Amniotic epithelial cell (primary cell): ENCODE data around the gene C10orf95.
A peak's percentile ranks its signal among the peaks of the same experiment; 100 is the strongest.
"Not testable (repeated sequence)": the region's sequence is repeated elsewhere in the genome, so short reads cannot be mapped to it uniquely, and the experiment has no call there.

Experiments used
- DNase-seq: peaks from one replicate; pipeline ENCODE4 v3.0.0-alpha.2; 2010; ENCODE audit warnings: low read depth

C10orf95 gene, protein sequence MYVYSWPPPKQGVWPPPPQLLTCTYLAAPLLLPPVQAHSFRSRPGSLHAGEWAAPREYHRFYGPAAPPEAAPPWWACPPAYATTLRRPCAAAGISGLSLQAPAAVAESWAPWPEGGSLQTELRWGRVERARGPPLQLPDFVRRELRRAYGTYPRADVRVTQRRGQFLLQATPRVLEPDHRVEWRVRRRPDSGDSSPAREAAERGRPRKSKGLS

DNA sequence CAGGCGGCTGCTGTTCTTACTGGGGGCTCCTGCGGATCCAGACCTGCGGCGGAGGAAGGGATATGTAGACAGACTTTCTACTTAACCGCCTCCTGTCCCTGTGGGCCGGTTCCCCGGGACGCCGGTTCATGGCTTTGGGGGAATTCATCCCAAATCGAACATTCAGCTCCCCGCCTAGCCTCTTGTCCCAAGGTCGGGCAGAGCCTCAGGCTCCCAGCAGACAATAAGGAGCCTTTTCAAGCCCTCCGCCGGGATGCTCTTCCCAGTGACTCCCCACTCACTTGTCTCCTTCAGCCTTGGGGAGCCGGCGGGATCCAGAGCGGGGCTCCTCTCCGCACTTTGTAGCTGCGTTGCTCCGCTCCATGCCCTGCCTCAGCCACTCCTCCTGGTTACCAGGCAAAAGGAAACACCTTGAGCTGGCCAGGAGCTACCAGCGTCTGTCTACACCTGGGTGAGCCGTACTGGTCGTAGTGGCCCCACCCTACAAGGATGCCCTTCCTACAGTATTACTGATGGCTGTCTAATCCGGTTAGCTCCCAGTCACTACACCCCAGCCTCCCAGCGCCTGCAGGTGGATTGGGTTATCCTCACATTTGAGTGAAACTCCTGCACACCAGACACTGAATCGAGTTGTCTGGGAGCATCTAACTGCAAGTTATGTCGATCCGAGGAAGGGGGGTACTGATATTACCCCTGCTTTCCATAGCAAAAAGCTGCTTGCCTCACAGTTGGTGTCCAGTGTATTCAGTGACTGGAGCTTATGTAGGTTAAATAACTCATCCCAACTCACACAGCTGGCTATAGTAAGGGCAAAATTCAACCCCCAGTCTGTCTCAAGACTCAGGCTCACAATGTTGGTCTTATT, at the start of gene C10orf95:
C10orf95 (minus strand) TSS at position 439 of the 865 bp plus-strand sequence. CDS start 450 bp downstream, outside the sequence.
- no peak for DNase-seq

DNA sequence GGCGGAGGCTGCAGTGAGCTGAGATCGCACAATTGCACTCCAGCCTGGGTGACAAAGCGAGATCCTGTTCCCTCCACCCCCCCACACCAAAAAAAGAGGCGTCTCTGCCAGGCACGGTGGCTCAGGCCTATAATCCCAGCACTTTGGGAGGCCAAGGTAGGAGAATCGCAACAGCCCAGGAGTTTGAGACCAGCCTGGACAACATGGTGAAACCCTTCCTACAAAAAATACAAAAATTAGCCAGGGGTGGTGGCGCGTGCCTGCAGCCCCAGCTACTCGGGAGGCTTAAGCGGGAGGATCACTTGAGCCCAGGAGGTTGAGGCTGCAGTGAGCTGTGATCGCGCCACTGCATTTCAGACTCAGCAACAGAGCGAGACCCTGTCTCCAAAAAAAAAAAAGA, 49.3 kb upstream of the C10orf95 start:
- DNase-seq, result not testable (repeated sequence)

DNA sequence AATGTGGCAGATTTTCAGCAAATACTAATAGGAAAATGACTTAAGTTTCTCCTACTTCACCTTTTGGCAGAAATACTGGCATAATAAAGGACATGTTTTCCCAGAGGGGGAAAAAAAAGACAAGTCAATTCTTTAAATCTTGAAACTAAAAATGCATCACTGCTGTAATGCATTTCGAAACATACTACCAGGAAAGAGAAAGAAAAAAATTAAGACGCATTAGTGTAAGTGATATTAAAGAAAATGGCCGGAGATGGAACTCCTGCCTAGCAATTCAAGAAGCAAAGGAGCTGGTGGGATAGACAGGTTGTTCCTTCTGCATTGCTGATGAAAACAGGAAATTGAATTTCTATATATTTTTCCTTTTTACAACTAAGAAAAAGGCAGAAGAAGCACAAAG, 48.0 kb upstream of the C10orf95 start:
- DNase-seq, result no peak

DNA sequence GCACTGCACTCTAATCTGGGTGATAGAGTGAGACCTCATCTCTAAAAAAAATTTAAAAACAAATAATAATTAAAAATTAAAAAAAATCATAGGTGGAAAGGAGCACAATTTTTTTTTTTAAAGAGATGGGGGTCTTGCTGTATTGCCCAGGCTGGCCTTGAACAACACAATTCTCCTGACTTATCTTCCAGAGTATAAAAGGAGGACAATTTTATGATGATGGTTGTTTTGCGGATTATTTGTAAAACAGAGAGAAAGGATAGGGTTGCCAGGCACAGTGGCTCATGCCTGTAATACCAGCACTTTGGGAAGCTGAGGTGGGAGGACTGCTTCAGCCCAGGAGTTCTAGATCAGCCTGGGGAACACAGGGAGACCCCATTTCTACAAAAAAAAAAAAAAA, 46.2 kb upstream of the C10orf95 start:
- DNase-seq, result no peak

DNA sequence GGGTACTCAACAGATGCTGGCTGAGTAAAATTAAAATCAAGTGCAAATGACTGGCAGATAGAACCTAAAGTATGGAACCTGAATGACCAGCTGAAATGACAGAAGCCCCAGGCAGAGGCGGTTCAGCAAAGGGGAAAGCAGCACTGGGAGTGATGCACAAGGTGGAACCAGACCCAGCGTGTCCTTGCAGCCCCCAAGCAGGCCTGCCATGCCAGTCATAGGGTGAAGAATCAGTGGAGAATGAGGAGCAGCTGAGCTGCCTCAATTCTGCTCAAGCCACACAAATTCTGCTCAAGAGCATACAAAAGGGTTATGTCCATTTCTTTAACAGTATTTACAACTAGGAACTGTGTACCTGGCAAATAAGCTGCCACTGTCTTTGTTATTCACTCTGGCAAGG, 42.4 kb upstream of the C10orf95 start:
- no peak for DNase-seq

DNA sequence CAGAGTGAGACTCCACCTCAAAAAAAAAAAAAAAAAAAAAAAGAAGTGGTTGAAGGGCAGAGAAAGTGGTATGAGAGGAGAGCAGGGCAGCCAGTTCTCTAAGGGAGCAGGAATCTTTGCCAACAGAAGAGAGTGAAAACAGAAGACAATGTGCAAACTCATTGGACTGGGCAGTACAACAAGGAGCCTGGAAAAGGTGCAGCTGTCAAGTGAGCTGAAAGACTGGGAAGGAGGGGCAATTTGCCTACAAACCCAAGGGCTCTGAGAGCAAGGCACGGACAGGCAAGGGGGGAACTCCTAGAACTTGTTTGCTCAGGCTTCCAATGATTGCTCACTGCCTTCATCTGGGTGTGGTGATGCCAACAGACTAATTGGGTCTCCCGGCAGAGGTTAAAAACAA, 41.6 kb upstream of the C10orf95 start:
- no peak for DNase-seq

DNA sequence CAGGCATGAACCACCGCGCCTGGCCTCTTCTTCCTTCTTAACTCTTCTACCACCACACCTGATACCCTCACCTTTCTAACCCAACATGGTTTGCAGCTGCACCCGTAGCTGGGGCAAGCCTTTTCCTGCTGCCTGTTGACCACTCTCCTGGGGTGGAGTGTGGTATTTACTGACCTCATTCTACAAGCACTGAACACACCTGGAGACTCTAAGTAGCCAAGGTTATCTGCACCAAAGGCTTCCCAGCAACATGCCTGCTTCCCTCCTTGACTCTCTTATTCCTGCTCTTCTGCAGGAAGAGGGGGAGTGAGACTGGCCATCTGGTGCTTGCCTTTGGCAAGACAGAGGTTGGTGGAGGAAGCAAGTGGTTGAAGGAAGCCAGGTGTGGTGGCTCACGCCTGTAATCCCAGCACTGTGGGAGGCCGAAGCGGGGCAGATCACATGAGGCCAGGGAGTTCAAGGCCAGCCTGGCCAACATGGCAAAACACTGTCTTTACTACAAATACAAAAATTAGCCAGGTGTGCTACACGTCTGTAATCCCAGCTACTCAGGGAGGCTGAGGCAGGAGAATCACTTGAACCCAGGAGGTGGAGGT, 41.1 kb upstream of the C10orf95 start:
- DNase-seq, result no peak

DNA sequence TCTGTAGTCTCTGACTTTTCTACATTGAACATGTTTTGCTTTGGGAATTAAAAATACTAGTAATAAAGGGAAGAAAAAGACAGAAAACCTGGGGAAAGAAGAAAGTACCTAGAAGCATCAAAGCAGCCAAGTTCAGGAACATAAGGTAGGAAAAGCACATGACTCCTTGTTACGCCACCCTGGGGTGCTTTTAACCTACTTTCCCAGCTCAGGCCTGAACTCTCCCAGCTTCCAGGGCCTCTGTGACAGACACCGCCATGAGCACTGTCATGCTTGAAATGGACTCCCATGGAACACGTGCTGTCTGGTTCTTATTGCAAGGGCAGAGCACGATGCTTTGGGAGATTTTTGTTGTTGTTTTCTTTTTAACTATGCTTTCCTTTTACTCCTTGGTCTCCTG, 39.8 kb upstream of the C10orf95 start:
- DNase-seq, result no peak

DNA sequence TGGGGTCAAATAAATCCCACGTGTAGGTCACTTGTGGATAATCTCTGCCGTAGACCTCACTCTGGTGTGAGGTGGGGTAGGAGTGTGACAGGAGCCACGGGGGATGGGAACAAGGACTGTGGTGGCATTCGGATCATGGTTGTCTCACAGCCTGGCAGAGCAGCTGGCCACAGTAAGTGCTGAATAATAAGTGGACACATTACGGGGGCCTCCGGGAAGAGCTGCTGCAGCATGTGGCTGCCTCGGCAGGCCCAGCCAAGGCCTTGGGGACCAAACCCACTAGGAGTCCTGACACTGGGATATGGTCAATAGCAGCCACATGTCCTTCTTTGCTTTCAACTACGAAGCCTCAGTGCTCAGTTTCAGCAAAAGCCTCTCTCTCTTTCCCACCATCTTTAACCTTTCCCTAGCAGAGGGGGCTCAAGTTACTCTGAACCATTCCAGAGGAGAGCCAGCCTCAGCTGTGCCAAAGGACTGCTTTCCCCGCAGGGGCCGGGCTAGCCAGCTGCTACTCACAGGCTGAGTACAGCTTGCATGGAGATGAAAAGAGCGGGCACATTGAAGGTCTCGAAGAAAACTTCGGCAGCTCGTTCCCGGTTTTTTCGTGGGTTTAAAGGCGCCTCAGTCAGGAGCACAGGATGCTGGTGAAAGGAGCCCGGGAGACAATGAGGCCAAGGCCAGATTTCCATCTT, 33.9 kb upstream of the C10orf95 start:
- DNase-seq, result no peak

DNA sequence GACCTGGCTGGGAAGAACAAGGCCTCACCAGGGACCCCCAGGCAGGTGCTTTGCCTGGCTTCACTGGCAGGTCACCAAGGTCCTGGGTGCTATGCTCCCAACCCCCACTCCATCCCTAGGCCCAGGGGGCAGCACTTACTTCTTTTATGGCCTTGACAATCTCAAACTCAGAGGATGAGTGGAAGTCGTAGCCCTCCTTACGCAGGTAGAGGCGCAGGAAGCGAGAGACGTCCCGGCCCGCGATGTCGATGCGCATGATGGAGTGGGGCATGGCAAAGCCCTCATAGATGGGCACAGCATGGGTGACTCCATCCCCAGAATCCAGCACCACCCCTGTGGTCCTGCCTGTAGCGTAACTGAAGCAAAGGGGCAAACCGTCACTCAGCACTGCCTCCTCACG, 32.7 kb upstream of the C10orf95 start:
- DNase-seq, result no peak

DNA sequence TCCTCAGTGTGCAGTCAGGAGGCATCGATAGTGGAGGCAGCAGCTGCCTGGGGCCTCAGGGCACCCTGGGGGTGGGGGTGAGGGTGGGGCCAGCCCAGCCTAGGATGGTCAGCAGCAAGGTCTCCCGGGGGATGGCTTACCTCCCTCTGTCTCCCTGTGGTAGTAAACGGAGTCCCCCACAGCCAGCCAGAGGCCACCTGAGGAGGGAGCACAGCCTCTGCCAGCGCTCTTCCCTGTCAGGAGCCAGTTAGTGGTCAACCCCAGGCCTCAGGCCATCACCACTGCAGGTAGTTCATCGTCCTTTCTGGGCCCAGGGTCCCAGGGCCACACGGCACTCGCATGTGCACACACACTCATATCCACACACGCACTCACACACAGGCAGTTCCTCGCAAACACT, 29.1 kb upstream of the C10orf95 start:
- no peak for DNase-seq

DNA sequence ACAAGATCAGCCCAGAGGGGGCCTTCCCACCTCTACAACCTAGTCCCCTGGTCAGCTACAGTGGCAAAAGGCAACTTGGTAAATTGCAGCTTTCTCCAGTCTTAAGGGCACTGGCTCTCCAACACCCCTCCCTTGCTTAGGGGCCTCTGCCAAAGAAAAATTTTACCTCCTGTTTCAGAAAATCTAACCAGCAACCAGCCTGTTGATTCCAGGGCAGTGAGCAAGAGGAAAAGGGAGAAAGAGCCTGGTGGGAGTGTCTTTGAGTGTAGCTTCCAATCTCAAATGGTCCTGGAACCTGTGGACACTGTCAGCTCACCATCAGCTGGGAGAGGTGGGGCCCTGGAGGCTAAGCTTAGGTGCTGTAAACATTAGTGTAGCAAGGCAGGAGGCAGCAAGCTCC, 28.3 kb upstream of the C10orf95 start:
- no peak for DNase-seq

DNA sequence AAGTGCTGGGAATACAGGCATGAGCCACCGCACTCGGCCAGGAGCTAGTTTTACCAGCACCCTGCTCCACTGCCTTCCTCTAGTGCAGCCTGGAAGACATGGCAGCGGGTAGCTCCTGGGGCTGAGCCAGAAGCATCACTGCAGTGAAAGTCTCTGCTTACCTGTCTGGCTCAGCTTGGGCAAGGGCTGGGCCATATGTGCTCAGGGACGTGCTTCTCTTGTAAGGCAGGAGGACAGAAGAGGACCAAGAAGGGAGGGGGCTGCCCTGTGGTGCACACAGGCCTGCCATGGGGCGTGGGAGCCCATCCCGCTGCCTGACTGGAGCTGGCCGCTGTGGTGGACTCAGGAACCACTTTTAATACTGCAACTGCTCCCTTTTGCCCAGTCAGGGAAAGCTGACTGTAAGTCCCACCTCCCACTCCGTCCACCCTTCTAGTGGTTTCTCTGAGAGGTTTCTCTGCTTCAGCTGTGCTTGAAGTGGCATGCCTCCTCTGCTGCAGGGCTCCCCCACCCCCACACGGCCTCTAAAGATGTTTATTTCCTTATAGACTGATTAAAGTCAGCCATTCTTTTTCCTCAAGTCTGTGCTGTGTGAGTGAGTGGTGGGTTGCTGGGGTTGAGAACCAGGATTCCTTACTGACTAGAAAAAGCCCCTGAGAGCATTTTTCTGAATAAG, 25.3 kb upstream of the C10orf95 start:
- no peak for DNase-seq

DNA sequence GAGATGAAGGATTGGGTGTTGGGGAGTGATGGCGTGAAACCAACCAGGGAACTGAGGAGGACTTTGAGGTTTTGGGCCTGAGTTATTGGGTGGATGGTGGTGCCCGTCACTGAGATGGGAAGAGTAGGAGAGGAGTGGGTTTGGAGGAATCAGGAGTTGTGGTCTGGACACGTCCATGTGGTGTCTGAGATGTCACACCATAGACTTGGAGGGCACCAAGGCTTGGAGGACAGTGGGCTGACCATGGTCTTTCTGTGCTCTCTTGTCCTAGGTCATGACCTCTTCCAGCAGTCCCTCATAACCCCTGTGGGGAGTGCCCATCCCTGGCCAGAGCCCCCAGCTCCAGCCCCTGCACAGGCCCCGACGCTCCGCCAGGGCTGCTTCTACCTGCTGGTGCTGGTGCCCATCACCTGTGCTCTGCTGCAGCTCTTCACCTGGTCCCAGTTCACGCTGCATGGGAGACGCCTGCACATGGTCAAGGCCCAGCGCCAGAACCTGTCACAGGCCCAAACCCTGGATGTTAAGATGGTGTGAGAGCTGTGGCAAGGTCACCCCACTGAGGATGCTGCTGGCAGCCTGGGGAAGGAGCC, 24.2 kb upstream of the C10orf95 start:
- no peak for DNase-seq

DNA sequence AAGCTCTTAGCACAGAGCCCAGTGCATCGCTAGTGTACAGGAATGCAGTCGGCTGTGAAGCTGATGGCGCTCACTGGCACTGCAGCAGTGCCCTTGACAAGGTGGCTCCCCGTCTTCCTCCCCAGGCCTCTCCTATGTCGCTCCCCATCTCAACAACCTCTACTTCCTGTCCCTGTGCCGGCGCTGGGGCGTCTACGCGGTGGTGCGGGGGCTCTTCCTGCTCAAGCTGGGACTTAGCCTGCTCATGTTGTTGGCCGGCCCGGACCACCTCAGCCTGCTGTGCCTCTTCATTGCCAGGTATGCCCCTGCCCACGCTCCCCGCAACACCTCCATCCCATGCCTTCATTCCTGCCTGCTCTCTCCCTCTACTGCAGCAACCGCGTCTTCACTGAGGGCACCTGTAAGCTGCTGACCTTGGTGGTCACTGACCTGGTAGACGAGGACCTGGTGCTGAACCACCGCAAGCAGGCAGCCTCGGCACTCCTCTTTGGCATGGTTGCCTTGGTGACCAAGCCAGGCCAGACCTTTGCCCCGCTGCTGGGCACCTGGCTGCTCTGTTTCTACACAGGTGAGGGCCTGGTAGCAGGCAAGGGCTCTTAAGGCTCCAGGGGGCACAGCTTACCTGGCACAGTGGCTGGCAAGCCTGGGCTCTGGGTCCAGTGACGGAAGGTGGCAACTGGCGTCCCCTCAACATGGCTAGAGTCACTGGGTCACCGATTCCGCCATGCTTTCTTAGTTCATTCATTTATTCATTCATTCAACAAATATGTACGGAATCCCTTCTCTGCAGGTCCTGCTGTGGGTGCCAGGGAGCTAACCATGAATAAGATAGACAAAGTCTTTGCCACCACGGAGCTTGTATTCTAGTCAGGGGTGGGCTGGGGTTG, 22.3 kb upstream of the C10orf95 start:
- no peak for DNase-seq

DNA sequence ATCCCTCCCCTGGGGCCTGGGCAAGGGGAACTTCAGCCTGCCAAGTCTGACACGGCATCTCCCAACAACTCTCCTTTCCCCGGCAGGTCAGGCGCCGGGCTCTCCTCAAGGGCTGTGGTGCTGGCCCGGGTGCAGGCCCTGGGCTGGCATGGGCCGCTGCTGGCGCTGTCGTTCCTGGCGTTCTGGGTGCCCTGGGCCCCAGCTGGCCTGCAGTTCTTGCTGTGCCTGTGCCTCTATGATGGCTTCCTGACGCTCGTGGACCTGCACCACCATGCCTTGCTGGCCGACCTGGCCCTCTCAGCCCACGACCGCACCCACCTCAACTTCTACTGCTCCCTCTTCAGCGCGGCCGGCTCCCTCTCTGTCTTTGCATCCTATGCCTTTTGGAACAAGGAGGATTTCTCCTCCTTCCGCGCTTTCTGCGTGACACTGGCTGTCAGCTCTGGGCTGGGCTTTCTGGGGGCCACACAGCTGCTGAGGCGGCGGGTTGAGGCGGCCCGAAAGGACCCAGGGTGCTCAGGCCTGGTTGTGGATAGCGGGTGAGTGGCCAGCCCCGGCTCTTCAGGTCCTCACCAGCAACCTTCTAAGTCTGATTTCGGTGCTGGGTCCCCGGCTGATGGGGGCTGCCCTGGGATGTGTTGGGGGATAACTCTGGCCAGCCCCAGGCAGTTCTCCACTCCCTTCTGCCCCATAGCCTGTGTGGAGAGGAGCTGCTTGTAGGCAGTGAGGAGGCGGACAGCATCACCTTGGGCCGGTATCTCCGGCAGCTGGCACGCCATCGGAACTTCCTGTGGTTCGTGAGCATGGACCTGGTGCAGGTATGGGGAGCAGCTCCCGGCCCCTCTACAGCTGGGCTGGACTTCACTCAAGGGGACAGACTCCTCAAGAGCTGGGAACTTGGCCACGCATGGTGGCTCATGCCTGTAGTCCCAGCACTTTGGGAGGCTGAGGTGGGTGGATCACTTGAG, 19.5 kb upstream of the C10orf95 start:
- no peak for DNase-seq

DNA sequence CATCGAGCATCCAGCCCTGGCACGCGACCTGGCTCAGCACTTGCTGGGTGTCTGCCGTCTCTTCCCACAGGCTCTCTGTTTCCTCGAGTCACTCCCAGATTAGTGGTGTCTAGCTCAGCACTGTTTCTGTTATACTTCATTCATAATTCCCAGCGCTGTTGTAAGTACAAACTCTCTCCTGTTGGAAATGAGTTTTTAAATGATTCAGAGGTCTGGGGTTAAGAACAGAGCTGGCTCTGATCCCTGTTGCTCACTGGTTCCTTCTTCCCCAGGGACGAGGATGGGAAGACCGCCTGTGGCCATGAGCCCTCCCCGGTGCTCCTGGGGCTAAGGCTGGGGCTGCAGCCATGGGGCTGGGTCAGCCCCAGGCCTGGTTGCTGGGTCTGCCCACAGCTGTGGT, 17.3 kb upstream of the C10orf95 start:
- peak; percentile 69 for DNase-seq

DNA sequence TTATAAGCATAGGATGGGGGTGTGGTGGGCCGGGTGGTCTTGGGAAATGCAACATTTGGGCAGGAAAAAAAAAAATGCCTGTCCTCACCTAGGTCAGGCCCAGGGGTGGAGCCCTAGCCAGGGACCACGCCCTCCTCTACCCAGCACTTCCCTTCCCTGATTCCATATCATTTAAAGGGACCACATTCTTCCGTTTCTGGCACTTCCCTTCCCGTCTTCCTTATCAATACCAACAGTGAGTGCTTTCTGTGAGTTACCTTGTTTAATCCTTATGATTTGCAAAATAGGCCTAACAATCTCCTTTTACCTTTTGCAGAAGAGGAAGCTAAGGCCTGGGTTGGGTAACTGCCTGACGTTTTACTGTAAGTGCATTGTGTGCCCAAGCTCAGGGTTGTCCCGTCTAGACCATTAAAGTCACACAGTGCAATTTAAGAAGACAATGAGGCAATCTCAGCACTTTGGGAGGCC, 16.7 kb upstream of the C10orf95 start:
- no peak for DNase-seq

DNA sequence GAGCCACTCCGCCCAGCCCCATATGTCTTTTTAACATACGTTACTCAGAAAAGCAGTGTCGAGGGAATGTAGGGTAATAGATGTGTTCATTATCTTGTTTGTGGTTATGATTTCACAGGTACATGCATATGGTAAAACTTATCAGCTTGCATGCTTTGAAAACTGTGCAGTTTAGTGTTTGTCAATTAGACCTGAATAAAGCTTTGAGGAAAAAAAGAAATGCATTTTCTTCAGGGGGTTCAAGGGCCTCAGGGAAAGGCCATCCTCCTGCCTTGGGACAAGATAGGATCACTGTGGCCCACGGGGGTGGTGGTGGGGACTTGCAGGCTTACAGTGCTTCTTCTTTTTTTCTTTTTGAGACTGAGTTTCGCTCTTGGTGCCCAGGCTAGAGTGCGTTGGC, 16.0 kb upstream of the C10orf95 start:
- no peak for DNase-seq
